GM10248 (cell line): ENCODE results near the gene KRT17.
"Not testable (repeated sequence)": the region's sequence is repeated elsewhere in the genome, so short reads cannot be mapped to it uniquely, and the experiment has no call there.

ENCODE experiments used
- CTCF ChIA-PET: fragments of 300-600 bp; sonication (Branson Sonifier 250); formaldehyde crosslinking; extraction: SDS; loops from one replicate; lab custom pipeline; 2021; ENCODE audit warnings: antibody characterized with exemption; lab: Yijun Ruan, JAX
- POLR2A ChIA-PET: fragments of 350-650 bp; sonication (Branson Sonifier 250); formaldehyde crosslinking; extraction: SDS; loops from one replicate; lab custom pipeline; 2020; ENCODE audit warnings: antibody characterized with exemption; lab: Yijun Ruan, JAX
- DNase-seq: peaks from one replicate; pipeline ENCODE4 v3.0.0; 2012; ENCODE audit errors: extremely low spot score
- TF ChIP-seq, protein P1 (sequence below): IDR thresholded peaks from 2 replicates; pipeline ENCODE4 v1.5.1; 2012; ENCODE audit warnings: mild to moderate bottlenecking, low read depth; ENCODE audit errors: extremely low read depth, missing control alignments, control extremely low read depth

The KRT17 gene

DNA sequence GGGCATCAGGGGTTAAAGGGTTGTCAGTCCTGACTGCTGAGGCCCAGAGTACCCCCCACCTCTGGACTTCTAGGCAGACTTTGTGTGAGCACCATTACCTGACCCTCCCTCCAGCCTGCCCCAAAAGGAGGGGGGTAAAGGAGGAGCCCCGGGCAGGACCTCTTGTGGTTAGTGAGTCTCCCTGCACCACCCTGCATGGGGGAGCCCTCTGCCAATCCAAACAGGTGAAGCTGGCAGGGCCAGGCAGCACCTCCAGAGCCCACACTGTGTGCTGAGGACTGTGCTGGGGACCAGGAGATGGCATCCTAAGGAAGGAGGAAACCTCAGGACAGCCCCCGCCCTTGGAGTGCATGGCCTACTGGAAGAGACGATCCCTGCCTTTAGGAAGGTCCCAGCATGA is 35.1 kb downstream of the KRT17 start:
- CTCF ChIA-PET, result interaction anchor here (0.9 kb wide), 1 partner anchor 41 kb away, joined by 4 read pairs; no protein-coding TSS in a partner anchor

DNA sequence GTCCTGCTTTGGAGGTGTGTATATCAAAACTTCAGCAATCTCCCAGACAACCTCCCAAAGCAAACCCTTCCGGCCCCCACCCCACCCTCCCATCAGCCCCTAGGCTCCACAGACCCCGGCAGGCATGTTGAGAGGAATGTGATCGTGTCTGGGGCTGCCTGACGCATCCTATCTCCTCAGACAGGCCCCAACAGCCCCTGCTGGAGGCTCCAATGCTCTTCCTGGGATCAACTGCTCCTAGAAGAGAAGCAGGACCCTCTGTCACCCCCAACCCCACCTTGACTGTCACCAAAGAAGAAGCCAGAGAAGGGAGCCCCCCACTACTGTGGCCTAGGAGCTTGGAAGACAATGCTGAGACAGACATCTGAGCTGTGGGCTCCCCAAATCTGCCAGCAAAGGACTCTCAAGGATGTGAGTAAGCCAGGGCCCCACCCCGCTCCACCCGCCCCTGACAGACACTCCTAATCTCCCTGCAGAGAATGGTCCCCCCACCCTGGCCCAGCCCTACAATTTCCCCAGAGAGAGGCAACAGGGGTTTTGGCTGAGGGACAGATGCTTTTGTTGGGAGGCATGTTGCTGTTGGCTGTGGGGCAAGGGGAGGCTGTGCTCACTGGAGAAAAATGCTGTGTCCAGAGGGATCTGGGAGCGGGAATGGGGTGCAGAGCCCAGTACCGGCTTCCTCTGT is 36.1 kb downstream of the KRT17 start:
- no peak for DNase-seq
- POLR2A ChIA-PET, result no interaction called here
- TF ChIP-seq, protein P1, sequence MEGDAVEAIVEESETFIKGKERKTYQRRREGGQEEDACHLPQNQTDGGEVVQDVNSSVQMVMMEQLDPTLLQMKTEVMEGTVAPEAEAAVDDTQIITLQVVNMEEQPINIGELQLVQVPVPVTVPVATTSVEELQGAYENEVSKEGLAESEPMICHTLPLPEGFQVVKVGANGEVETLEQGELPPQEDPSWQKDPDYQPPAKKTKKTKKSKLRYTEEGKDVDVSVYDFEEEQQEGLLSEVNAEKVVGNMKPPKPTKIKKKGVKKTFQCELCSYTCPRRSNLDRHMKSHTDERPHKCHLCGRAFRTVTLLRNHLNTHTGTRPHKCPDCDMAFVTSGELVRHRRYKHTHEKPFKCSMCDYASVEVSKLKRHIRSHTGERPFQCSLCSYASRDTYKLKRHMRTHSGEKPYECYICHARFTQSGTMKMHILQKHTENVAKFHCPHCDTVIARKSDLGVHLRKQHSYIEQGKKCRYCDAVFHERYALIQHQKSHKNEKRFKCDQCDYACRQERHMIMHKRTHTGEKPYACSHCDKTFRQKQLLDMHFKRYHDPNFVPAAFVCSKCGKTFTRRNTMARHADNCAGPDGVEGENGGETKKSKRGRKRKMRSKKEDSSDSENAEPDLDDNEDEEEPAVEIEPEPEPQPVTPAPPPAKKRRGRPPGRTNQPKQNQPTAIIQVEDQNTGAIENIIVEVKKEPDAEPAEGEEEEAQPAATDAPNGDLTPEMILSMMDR, result no peak
- CTCF ChIA-PET, result interaction anchor here (0.7 to 1.2 kb wide), 3 partner anchors 9 to 60 kb away, joined by 3 to 4 read pairs (median 3); no protein-coding TSS in a partner anchor

More for the DNA sequence above, 35.1 kb downstream of the KRT17 start:
- TF ChIP-seq, protein P1, result no peak
- POLR2A ChIA-PET, result no interaction called here
- DNase-seq, result no peak

DNA sequence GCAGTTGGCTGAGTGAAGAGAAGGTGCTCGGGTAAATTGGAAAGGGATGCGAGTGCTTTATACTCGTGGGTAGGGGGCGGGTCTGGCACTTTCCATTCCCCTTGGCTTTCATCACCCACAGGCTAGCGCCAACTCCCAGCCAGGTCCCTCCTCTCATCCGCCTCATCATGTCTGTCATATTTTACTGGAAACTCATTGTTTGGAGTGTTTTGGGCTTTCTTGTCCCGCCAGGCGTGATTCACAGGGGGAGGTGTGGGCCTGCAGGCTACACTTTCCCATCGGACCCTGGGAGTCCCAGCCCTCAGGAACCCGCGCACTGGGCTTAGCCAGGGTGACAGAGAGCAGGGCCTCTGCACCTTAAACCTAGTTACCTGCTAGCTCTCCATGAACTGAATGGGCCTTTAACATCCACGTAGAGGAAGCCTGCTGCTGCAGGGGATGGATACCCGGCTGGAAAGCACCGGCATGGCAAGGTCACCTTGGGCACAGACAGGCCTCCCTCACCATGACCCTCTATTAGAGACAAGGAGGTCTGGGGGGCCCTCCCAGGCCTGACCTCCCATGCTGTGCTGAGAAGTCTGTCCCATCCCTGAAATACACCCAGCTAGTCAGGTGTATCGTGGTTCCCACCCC is 37.4 kb downstream of the KRT17 start, which contains the start of gene KRT14:
TSS of gene KRT14 (minus strand) at position 33 of the 633 bp plus-strand sequence. CDS start 61 bp downstream, outside the sequence.
- ChIA-PET CTCF (interaction anchor here (1.2 to 3.6 kb wide), 2 partner anchors 37 to 61 kb away, joined by 3 to 10 read pairs; no protein-coding TSS in a partner anchor), POLR2A (no interaction called here)
- no peak for DNase-seq
- TF ChIP-seq, protein P1, result no peak

DNA sequence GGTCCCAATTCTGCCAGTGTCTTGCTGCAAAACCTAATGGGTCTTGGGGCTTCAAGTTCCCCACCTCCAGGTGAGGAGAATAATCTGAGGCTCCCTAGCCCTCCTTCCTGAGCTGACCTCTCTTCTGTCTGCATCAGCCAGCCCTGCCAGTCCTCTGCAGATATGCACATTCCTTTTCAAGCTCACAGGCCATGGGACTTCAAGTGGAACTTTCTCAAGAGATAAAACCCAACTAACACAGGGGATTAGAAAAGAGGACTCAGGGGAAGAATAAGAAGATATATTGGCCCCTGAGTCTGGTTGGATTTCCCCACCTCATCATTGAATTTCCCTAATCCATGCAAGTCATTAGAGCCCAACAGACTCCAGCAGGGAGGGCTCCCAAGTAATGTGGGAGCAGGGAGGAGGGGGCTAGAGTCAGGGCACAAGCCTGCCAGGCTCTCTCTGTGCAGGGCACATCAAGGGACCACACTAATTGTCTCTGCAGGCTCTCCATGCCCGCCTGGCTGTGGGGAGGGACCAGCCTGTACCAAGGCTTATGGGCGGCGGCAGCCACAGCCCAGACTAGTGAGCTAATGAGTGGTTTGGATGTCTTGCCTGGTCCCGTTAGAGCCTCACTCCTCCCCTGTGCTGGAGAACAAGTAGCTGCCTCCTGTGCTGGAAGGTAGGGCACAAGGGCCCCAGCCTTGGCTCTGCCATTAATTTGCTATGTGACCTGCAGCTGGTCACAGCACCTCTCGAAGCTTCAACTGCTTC is 38.9 kb downstream of the KRT17 start:
- ChIA-PET CTCF (interaction anchor here (1.0 to 3.6 kb wide), 3 partner anchors 37 to 77 kb away, joined by 3 to 10 read pairs (median 3); no protein-coding TSS in a partner anchor), POLR2A (no interaction called here)
- DNase-seq, result no peak
- TF ChIP-seq, protein P1, result no peak

DNA sequence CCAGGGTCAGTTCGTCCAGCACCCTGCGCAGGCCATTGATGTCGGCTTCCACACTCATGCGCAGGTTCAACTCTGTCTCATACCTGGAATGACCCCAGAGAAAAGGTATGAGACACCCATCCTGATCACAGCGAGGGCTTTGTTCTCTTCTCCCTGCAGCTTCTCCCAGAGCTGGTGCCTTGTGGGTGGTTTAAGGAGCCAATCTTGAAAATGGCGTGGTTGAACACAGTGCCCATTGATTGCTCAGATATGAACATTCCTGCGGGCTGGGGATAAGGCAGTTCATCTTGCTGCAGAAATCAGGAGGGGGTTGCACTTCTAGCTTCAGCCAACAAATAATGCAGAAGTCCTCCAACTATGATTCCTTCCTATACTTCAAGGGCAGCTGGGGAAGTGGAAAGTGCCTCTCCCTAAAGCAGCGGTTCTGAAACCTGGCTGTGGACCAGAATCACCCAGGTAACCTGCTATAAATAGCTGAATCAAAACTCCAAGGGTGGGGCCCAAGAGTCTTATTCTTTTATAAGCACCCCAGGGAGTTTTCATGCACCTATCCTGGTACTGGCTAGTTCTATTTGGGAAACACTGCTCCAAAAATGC is 39.9 kb downstream of the KRT17 start:
- POLR2A ChIA-PET, DNase-seq: not testable (repeated sequence)
- CTCF ChIA-PET, result interaction anchor here (1.0 to 3.6 kb wide), 4 partner anchors 11 to 78 kb away, joined by 3 to 10 read pairs (median 4); no protein-coding TSS in a partner anchor

DNA sequence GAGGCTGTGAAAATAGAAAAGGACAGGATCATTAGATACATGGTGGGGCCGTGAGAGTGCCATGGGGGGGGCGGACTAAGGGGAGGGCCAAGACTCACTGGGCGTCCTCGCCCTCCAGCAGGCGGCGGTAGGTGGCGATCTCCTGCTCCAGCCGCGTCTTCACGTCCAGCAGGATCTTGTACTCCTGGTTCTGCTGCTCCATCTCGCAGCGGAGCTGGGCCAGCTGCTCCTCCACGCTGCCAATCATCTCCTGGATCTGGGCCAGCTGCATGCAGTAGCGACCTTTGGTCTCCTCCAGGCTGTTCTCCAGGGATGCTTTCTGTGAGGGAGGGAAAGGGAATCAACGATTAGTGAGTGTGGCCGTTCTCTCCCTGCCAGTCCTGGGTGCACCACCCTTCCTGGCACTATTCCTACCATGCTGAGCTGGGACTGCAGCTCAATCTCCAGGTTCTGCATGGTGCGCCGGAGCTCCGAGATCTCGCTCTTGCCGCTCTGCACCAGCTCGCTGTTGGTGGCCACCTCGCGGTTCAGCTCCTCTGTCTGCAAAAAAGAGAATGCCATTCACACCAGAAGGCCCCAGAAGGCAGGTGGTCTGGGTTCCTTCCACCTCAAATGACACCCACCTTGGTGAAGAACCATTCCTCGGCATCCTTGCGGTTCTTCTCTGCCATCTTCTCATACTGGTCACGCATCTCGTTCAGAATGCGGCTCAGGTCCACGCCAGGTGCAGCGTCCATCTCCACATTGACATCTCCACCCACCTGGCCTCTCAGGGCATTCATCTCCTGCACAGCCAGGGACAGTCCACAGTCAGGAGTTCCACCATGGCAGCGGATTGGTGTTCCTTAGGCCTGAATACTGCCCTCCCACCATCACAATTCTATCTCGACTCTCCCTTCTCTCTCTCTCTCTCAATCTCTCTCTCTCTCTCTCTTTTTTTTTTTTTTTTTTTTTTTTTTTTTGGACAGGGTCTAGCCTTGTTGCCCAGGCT is 40.9 kb downstream of the KRT17 start:
- POLR2A ChIA-PET, result no interaction called here
- no peak for DNase-seq
- CTCF ChIA-PET, result interaction anchor here (0.8 to 3.6 kb wide), 4 partner anchors 10 to 65 kb away, joined by 3 to 14 read pairs (median 7); no protein-coding TSS in a partner anchor
- TF ChIP-seq, protein P1, result no peak

DNA sequence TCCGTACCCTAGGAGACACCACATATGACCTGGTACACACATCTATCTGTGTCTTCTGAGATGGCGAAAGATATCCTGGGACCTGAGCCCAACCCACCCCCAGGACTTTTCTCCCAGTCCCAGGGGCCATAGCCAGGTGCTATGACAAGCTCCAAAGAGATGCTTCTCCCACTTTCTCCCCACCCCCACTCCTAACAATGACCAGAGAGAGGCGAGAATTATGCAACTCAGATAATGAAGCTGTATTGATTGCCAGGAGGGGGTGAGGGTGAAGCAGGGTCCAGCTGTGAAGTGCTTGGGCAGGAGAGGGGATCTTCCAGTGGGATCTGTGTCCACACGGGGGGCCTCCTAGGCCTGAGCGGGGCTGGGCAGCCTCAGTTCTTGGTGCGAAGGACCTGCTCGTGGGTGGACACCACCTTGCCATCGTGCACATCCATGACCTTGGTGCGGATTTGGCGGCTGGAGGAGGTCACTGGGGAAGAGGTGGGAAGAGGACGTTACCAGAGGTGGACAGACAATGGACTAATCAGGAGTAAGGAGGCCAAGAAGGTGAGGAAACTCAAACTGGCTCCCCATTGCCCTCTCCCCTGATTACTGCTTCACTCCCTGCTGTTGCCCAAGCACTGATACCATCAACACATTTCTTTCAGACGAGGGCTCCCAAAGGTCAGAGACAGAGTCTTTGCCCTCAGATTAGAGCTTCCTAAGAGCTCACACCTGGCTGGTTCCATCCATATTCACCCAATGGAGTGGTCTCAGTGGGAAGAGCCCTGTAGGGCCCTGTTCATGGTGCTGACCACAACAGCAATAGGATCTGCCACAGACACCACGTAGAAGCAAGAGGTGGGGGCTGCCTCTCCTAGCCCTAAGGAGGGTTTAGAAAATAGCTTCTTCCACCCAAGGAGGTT is 42.1 kb downstream of the KRT17 start:
- POLR2A ChIA-PET, DNase-seq: not testable (repeated sequence)
- CTCF ChIA-PET, result interaction anchor here (1.0 to 2.7 kb wide), 6 partner anchors 9 to 83 kb away, joined by 3 to 14 read pairs (median 4); no protein-coding TSS in a partner anchor
